ENCODE results near the gene FYB2. TPM values are rescaled to one million over a fixed set of nuclear protein-coding genes. Genes with fewer than 3 reads are reported as not detected.

FYB2 gene
- total RNA-seq, 1 experiment from 2014 or later, result 0.48 TPM

DNA sequence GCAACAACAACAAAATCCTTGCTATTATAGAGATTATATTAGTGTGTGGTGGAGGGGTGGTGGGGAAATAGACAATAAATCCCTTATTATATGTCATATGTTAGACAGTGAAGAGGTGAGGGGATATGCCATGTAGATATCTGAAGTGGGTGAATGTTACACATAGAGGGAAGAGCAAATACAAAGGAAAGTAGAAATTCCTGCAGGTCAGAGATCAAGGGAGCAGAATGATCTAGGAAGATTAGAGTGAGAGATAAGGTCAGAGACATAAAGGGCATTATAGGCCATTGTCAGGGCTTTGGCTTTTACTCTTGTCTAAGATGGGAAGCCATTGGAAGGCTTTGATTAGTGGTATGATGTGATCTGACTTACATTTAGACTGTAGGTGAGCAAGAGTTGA lies 135.6 kb downstream of the FYB2 start:
- Mint-ChIP-seq H3K9me3 (peaks cover 0 to 3% of the 10 kb centered on the region in 2 experiments; a peak in 1 of 5 replicates), H3K4me3 (no peak overlapping the region), H3K27me3 (ENCODE audit: low read depth) (no peaks in the 10 kb centered on the region), H3K4me1 (peaks cover 2 to 3% of the 10 kb centered on the region in 2 experiments; a peak in 3 of 4 replicates), H3K27ac (no peak overlapping the region), H3K36me3 (ENCODE audit: insufficient read depth in 1 of 3, low read depth in 3 of 3) (peaks cover 4 to 13% (median 5%) of the 10 kb centered on the region in 3 experiments; a peak in 5 of 7 replicates)
- Histone ChIP-seq H2BK12ac (ENCODE audit: insufficient read length, low read depth, low read length) (no peak overlapping the region), H3K9me3 (ENCODE audit: control insufficient read depth, low read depth, low read length) (no peaks in the 10 kb centered on the region), H3K23me2 (ENCODE audit: insufficient read length, low read depth, low read length, poor library complexity, severe bottlenecking) (no peaks in the 10 kb centered on the region), H2BK120ac (ENCODE audit: low read depth, low read length, poor library complexity, severe bottlenecking) (no peak overlapping the region), H3K27ac (ENCODE audit: insufficient read length, low read depth, low read length) (no peak overlapping the region), H4K5ac (ENCODE audit: insufficient read length, low read depth, low read length) (no peak overlapping the region), H3K23ac (ENCODE audit: insufficient read length, low read depth, low read length) (no peak overlapping the region), H4K91ac (ENCODE audit: insufficient read length, low read depth, low read length) (no peak overlapping the region), H4K8ac (replicated peaks; ENCODE audit: insufficient read length, low read depth, low read length) (no peak overlapping the region), H2BK20ac (ENCODE audit: low read depth, low read length, poor library complexity, severe bottlenecking) (no peak overlapping the region), H2BK5ac (ENCODE audit: insufficient read length, low read length) (no peak overlapping the region), H3K79me2 (ENCODE audit: insufficient read depth, low read length) (no peaks in the 10 kb centered on the region), H4K20me1 (ENCODE audit: control insufficient read depth, insufficient read depth, insufficient read length) (no peaks in the 10 kb centered on the region), H2BK15ac (ENCODE audit: low read depth, low read length) (no peak overlapping the region), H3K4ac (ENCODE audit: low read depth, low read length) (no peak overlapping the region), H2AK5ac (ENCODE audit: insufficient read length, low read length) (no peak overlapping the region), H3K27me3 (ENCODE audit: insufficient read depth, low read length) (no peaks in the 10 kb centered on the region), H3K9ac (ENCODE audit: extremely low read depth, insufficient read length, low read length) (no peak overlapping the region), H3K4me2 (ENCODE audit: insufficient read depth, insufficient read length, low read length) (no peak overlapping the region), H3K4me1 (ENCODE audit: insufficient read depth, low read length) (no peaks in the 10 kb centered on the region), H3K14ac (ENCODE audit: insufficient read depth, low read length) (no peak overlapping the region), H3T11ph (ENCODE audit: low read length) (no peak overlapping the region), H3K18ac (ENCODE audit: insufficient read length, low read depth, low read length) (no peak overlapping the region), H3K79me1 (ENCODE audit: insufficient read depth, low read depth, low read length, poor library complexity, severe bottlenecking) (no peaks in the 10 kb centered on the region), H3K56ac (ENCODE audit: insufficient read length, low read depth, low read length) (no peak overlapping the region), H2AFZ (ENCODE audit: low read length) (no peak overlapping the region)
- no peak for TF ChIP-seq CTCF (conservative IDR thresholded peaks at IDR 0.05)
- DNase-seq, result no peak

Data from H9 (cell line).